K562 treated with DMSO at 1 percent for 24 hours (cell line): ENCODE measurements around the gene PLP1. TPM values are rescaled to one million over a fixed set of nuclear protein-coding genes. Genes with fewer than 3 reads are reported as not detected.

ENCODE experiments used
- total RNA-seq: library from RNA; unstranded; fragments of 300-600 nt; gene quantifications from 2 replicates; pipeline ENCODE4 v1.2.3, GENCODE V29; 2022; ENCODE audit warnings: low read depth; ENCODE audit not compliant: insufficient read depth

The PLP1 gene
- not detected in 2 replicates for total RNA-seq

GRCh38 chrX:103776546-103776945, at the start of gene PLP1:
PLP1 (plus strand) TSS chrX:103776840; CDS start chrX:103776996, 156 bp downstream.

GRCh38 chrX:103831803-103832544, 55.3 kb downstream of the PLP1 start, which contains the start of gene RAB9B:
RAB9B (minus strand) TSS chrX:103832257; CDS start chrX:103825784, 6,473 bp downstream.

Other genes with a start within 250 kb of the PLP1 start
- gene TCEAL4, start 191.3 kb upstream of the PLP1 start, total RNA-seq = 8.6 and 9.8 TPM in 2 replicates
- gene TCEAL3, start 168.9 kb upstream of the PLP1 start, total RNA-seq = not detected in 2 replicates
- 2.1 and 3.4 TPM in 2 replicates for gene TCEAL1, start 147.9 kb upstream of the PLP1 start, total RNA-seq
- 320 and 340 TPM in 2 replicates for gene MORF4L2, start 90.1 kb upstream of the PLP1 start, total RNA-seq
- gene TMEM31, start 65.9 kb upstream of the PLP1 start, total RNA-seq = not detected in 2 replicates
- 0.15 and 0.16 TPM in 2 replicates for gene RAB9B, start 55.4 kb downstream of the PLP1 start, total RNA-seq
- 0.50 TPM in 1 of 2 replicates, not detected in the other for gene TMSB15B, start 185.8 kb downstream of the PLP1 start, total RNA-seq
- gene H2BW1, start 236.9 kb downstream of the PLP1 start, total RNA-seq = not detected in 2 replicates